Neuronal stem cell (in vitro differentiated cells): ENCODE data around the gene GPBAR1.

ENCODE experiments used
- DNase-seq: peaks from one replicate; pipeline ENCODE4 v3.0.0-alpha.2; 2013; ENCODE audit warnings: low spot score
- H2AFZ ChIP-seq: one replicate; pipeline ENCODE4 v1.6.1; 2013; ENCODE audit warnings: mild to moderate bottlenecking, low read length, inconsistent platforms
- H2AK5ac ChIP-seq: 2 replicates; pipeline ENCODE4 v1.6.1; 2013; ENCODE audit warnings: low read depth, mild to moderate bottlenecking, inconsistent platforms, low read length, moderate library complexity, mixed read lengths
- H2BK120ac ChIP-seq: 2 replicates; pipeline ENCODE4 v1.6.1; 2013; ENCODE audit warnings: low read depth, mild to moderate bottlenecking, inconsistent platforms, low read length, moderate library complexity, mixed read lengths
- H2BK12ac ChIP-seq: one replicate; pipeline ENCODE4 v1.6.1; 2013; ENCODE audit warnings: low read length, inconsistent platforms
- H2BK15ac ChIP-seq: 2 replicates; pipeline ENCODE4 v1.6.1; 2013; ENCODE audit warnings: mild to moderate bottlenecking, low read length, inconsistent platforms, mixed read lengths
- H2BK5ac ChIP-seq: one replicate; pipeline ENCODE4 v1.6.1; 2013; ENCODE audit warnings: inconsistent platforms, mild to moderate bottlenecking, low read length, moderate library complexity
- H3K14ac ChIP-seq: one replicate; pipeline ENCODE4 v1.6.1; 2013; ENCODE audit warnings: low read length, inconsistent platforms
- H3K18ac ChIP-seq: 2 replicates; pipeline ENCODE4 v1.6.1; 2013; ENCODE audit warnings: low read length, inconsistent platforms
- H3K23ac ChIP-seq: 2 replicates; pipeline ENCODE4 v1.6.1; 2013; ENCODE audit warnings: low read depth, mild to moderate bottlenecking, mixed read lengths, low read length, inconsistent platforms; ENCODE audit not compliant: poor library complexity
- H3K27ac ChIP-seq: replicated peaks from 3 replicates; pipeline ENCODE4 v1.5.1; 2013; ENCODE audit warnings: low read length, inconsistent platforms
- H3K27me3 ChIP-seq, 3 experiments: 2 replicates each; pipeline ENCODE4 v1.6.1; 2013; ENCODE audit warnings: low read length in 3 of 3, mild to moderate bottlenecking in 2 of 3, inconsistent platforms in 1 of 3, low read depth in 1 of 3, mixed read lengths in 1 of 3, moderate library complexity in 1 of 3; ENCODE audit not compliant: control insufficient read depth in 3 of 3, insufficient read depth in 3 of 3
- H3K36me3 ChIP-seq, 2 donors: replicated peaks in 1 of 2; 2 replicates each; pipeline ENCODE4 v1.6.1; 2013; ENCODE audit warnings: low read length in 2 of 2; ENCODE audit not compliant: control insufficient read depth in 2 of 2, insufficient read depth in 2 of 2
- H3K4ac ChIP-seq: 2 replicates; pipeline ENCODE4 v1.6.1; 2013; ENCODE audit warnings: inconsistent platforms, mild to moderate bottlenecking, low read length, moderate library complexity
- H3K4me1 ChIP-seq, 2 donors: 1 replicate in 1 of 2; 2 replicates in 1 of 2; pipeline ENCODE4 v1.6.1; 2013; ENCODE audit warnings: low read length in 2 of 2, low read depth in 1 of 2; ENCODE audit not compliant: control insufficient read depth in 2 of 2, insufficient read depth in 1 of 2
- H3K4me2 ChIP-seq: one replicate; pipeline ENCODE4 v1.6.1; 2013; ENCODE audit warnings: mild to moderate bottlenecking, low read length, inconsistent platforms; ENCODE audit not compliant: insufficient read depth, poor library complexity, severe bottlenecking
- H3K4me3 ChIP-seq, 2 donors: 2 replicates each; pipeline ENCODE4 v1.5.1; 2013; ENCODE audit warnings: low read length in 2 of 2, mild to moderate bottlenecking in 2 of 2, inconsistent platforms in 1 of 2, moderate library complexity in 1 of 2
- H3K79me1 ChIP-seq: one replicate; pipeline ENCODE4 v1.6.1; 2013; ENCODE audit warnings: low read depth, mild to moderate bottlenecking, inconsistent platforms, low read length, moderate library complexity
- H3K9ac ChIP-seq: one replicate; pipeline ENCODE4 v1.6.1; 2013; ENCODE audit warnings: mild to moderate bottlenecking, low read depth, low read length, inconsistent platforms; ENCODE audit not compliant: poor library complexity
- H3K9me3 ChIP-seq, 2 donors: replicated peaks in 1 of 2; 2 replicates each; pipeline versions ENCODE3 to v1.6.1; 2013; ENCODE audit warnings: low read length in 2 of 2, mild to moderate bottlenecking in 2 of 2, inconsistent platforms in 1 of 2, low read depth in 1 of 2, mixed read lengths in 1 of 2, moderate library complexity in 1 of 2; ENCODE audit not compliant: control insufficient read depth in 2 of 2, insufficient read depth in 1 of 2
- H4K8ac ChIP-seq: one replicate; pipeline ENCODE4 v1.6.1; 2013; ENCODE audit warnings: low read depth, mild to moderate bottlenecking, inconsistent platforms, low read length, moderate library complexity
- H4K91ac ChIP-seq: one replicate; pipeline ENCODE4 v1.6.1; 2013; ENCODE audit warnings: low read length, low read depth, mild to moderate bottlenecking, inconsistent platforms; ENCODE audit not compliant: poor library complexity
- WGBS, 2 donors: extraction: QIAGEN DNeasy Blood & Tissue Kit; methylation state at CpG; one replicate each; pipeline ENCODE4 v1.1.7; 2013; ENCODE audit warnings: missing lambda C conversion rate in 2 of 2, mixed read lengths in 1 of 2; ENCODE audit not compliant: insufficient read length in 2 of 2, insufficient replicate concordance in 1 of 2; ENCODE audit errors: extremely low coverage in 2 of 2; 5-methylcytosine and 5-hydroxymethylcytosine counted together

GPBAR1 gene

DNA sequence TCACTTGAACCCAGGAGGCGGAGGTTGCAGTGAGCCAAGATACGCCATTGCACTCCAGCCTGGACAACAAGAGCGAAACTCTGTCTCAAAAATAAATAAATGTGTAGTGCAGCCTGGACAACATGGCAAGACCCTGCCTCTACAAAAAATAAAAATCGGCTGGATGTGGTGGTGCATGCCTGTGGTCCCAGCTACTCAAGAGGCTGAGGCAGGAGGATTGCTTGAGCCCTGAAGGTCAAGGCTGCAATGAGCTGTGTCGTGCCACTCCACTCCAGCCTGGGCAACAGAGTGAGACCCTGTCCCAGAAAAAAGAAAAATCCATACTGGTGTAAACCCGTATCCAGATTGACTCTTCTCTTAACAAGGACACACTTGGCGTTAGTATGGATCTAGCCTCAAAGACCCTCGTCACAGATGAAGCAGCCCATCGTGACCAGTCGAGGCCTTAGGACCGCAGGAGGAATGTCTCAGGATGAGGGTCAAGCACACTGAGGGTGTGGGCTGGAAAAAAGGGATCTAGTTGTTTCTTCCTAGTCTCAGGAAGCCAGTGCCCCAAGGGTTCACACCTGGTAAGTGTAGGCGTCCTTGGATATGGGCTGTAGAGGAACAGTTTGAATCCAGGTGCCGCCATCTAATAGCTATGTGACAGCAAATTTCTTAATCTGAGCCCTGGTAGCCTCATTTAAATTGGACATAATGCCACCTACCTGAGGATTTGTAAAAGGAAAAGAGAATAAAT is 4.0 kb upstream of the GPBAR1 start:
- H2AFZ ChIP-seq = no peak overlapping the region
- H3K14ac ChIP-seq = no peak overlapping the region
- peaks cover 11 to 19% of the 10 kb centered on the region in 2 donors for H3K4me1 ChIP-seq
- no peak overlapping the region for H2BK120ac ChIP-seq
- H4K8ac ChIP-seq = no peak overlapping the region
- H3K23ac ChIP-seq = no peak overlapping the region
- H2BK12ac ChIP-seq = no peak overlapping the region
- H3K9ac ChIP-seq = no peak overlapping the region
- H3K36me3 ChIP-seq = peaks cover 20 to 49% of the 10 kb centered on the region in 2 donors
- no peak overlapping the region for H2BK5ac ChIP-seq
- no peaks in the 10 kb centered on the region for H3K79me1 ChIP-seq
- no peak for DNase-seq
- peaks cover 0 to under 1% of the 10 kb centered on the region in 2 donors for H3K9me3 ChIP-seq
- H2BK15ac ChIP-seq = no peak overlapping the region
- no peak overlapping the region for H3K4me2 ChIP-seq
- WGBS, 2 donors = no CpG with 5 or more reads among the region's 13 CpGs
- H2AK5ac ChIP-seq = no peak overlapping the region
- no peak overlapping the region for H3K18ac ChIP-seq
- no peak overlapping the region for H3K4ac ChIP-seq
- no peak overlapping the region for H4K91ac ChIP-seq
- H3K27me3 ChIP-seq = no peaks in the 10 kb centered on the region
- no peak overlapping the region for H3K4me3 ChIP-seq
- no peak overlapping the region for H3K27ac ChIP-seq

DNA sequence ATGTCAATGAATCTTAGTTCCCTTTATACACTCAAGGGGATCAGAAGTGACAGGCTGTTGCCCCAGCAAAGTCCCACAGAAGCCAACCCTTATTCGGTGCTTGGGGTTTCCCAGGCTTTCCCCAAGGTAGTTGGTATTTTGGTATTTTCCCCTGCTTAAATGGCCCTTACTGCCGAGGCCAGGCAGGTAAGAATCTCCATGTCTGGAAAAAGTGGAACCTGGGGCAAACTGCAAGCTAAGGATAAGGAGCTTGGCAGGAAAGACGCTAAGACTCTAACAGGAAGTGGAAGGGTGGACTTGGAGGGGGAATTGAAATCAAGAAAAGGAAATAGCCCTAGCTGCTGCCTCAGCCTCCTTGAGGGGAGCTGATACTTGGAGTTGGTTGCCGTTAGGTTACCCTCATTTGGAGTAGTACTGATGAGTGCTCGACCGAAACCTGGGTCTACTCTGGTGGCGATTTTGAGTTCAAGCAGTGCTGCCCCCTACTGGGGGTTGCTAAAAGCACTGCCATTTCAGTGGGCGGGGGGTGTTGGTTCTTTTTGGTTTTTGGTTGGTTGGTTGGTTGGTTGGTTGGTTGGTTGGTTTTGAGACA is 3.3 kb upstream of the GPBAR1 start:
- no peak overlapping the region for H3K14ac ChIP-seq
- H2AFZ ChIP-seq = no peak overlapping the region
- no peak overlapping the region for H4K8ac ChIP-seq
- H3K4me2 ChIP-seq = no peak overlapping the region
- no peak overlapping the region for H2BK120ac ChIP-seq
- H3K18ac ChIP-seq = no peak overlapping the region
- no peak overlapping the region for H3K23ac ChIP-seq
- no CpG with 5 or more reads among the region's 8 CpGs for WGBS, 2 donors
- H2BK12ac ChIP-seq = no peak overlapping the region
- H3K9ac ChIP-seq = no peak overlapping the region
- no peak overlapping the region for H2BK15ac ChIP-seq
- H3K4me3 ChIP-seq = no peak overlapping the region
- H3K27me3 ChIP-seq = peaks cover 0 to 2% (median 0%) of the 10 kb centered on the region in 3 experiments
- DNase-seq = no peak
- H4K91ac ChIP-seq = no peak overlapping the region
- no peak overlapping the region for H3K4ac ChIP-seq
- H3K27ac ChIP-seq = no peak overlapping the region
- peaks cover 15 to 42% of the 10 kb centered on the region in 2 donors for H3K36me3 ChIP-seq
- H3K4me1 ChIP-seq = peaks cover 15 to 24% of the 10 kb centered on the region in 2 donors
- no peak overlapping the region for H2AK5ac ChIP-seq
- H3K79me1 ChIP-seq = no peaks in the 10 kb centered on the region
- peaks cover 0 to 2% of the 10 kb centered on the region in 2 donors for H3K9me3 ChIP-seq
- no peak overlapping the region for H2BK5ac ChIP-seq

DNA sequence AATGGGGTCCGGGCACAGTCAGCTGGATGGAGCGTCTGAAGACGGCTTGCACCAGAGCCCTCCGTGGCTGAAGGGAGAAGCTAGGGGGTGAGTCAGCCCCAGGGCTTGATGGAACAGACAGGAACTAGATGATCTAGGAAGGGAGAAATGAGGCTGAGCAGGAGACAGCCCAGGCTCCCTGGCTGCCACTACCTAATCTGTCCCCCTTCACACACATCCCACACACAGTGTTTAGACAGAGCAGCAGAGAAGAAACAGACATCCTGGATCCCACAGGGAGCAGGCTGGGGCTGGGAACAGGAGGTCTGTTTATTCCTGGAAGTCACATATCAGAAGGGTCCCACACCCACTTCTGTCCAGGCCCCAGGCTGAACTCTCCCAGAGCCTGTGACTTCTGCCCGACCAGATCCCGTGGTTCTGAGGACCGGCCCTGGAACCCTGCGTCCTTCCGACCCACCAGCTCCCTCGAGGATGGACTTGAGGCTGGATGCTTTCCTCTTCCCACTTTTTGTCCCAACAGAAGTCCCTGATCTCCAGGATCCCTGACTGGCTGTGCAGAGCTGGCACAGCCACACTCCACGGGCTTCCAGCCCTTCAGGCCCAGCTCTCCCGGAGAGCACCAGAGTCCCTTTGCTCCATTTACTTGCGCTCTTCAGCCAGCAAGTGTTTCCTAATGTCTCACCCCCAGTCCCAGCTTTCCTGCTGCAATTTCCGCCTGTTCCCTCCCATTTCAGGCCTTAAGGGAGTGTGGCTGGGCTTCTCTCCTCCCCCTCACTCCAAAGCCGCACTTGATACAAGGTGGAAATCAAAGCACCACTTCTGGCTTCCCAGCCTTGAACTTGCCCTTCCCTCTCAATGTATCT is 1.5 kb upstream of the GPBAR1 start:
- Histone ChIP-seq H3K18ac (no peak overlapping the region), H3K9ac (no peak overlapping the region), H4K8ac (no peak overlapping the region), H3K27ac (no peak overlapping the region), H4K91ac (no peak overlapping the region), H2BK5ac (no peak overlapping the region), H3K4me1 (peaks cover 15 to 24% of the 10 kb centered on the region in 2 donors), H3K23ac (no peak overlapping the region), H2BK12ac (no peak overlapping the region), H2AK5ac (no peak overlapping the region), H3K14ac (no peak overlapping the region), H3K9me3 (peaks cover 0 to 2% of the 10 kb centered on the region in 2 donors), H2BK120ac (no peak overlapping the region), H3K36me3 (peaks cover 10 to 40% of the 10 kb centered on the region in 2 donors), H3K4me3 (no peak overlapping the region), H3K27me3 (peaks cover 0 to 2% (median 0%) of the 10 kb centered on the region in 3 experiments), H3K4me2 (no peak overlapping the region), H3K4ac (no peak overlapping the region), H2BK15ac (no peak overlapping the region), H2AFZ (no peak overlapping the region), H3K79me1 (no peaks in the 10 kb centered on the region)
- WGBS, 2 donors = no CpG with 5 or more reads among the region's 15 CpGs
- DNase-seq = no peak

DNA sequence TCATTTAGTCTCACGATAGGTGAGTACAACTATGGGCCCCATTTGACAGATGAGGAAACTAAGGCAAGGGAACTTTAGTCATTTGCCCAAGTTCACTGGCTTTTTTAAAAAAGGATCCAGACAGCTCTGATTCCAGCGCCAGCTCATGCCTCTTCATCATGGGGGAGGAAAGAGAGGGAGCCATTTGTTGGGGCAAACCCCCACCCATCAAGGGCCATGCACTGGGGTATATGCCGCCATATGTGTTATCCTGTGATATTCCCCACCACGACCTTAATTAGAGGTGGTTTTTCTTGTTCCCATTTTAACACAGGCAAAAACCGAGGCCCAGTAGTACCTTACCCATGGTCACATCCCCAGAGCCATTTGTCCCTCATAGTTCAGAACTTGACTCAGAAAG is 649 bp upstream of the GPBAR1 start:
- Histone ChIP-seq H3K4me3 (no peak overlapping the region), H3K9ac (no peak overlapping the region), H4K91ac (no peak overlapping the region), H2BK120ac (no peak overlapping the region), H3K9me3 (peaks cover 0 to 2% of the 10 kb centered on the region in 2 donors), H3K18ac (no peak overlapping the region), H4K8ac (no peak overlapping the region), H2BK5ac (no peak overlapping the region), H3K14ac (no peak overlapping the region), H2BK12ac (no peak overlapping the region), H3K4me2 (no peak overlapping the region), H2BK15ac (no peak overlapping the region), H3K23ac (no peak overlapping the region), H3K79me1 (no peaks in the 10 kb centered on the region), H3K4ac (no peak overlapping the region), H2AFZ (peak overlapping the region; percentile 56), H3K36me3 (peaks cover 12 to 40% of the 10 kb centered on the region in 2 donors), H3K27me3 (peaks cover 0 to 2% (median 0%) of the 10 kb centered on the region in 3 experiments), H3K4me1 (peaks cover 15 to 24% of the 10 kb centered on the region in 2 donors), H3K27ac (no peak overlapping the region), H2AK5ac (no peak overlapping the region)
- no CpG with 5 or more reads among the region's 5 CpGs for WGBS, 2 donors
- DNase-seq = no peak
